K562 (cell line): ENCODE results near the gene CD101. TPM values are rescaled to one million over a fixed set of nuclear protein-coding genes. Genes with fewer than 3 reads are reported as not detected.

Source experiments
- ATAC-seq: fragments of 200-7000 bp; cut with Tn5 transposase; 3 replicates; pipeline ENCODE4 v1.9.1; 2020; ENCODE audit warnings: moderate library complexity
- BruUV-seq: library from RNA; stranded (reverse); fragments of 400-500 nt; replicated peaks from 2 replicates; lab custom pipeline; 2021; lab: Mats Ljungman, UMichigan
- CTCF ChIA-PET: fragments of 300-600 bp; formaldehyde crosslinking; extraction: SDS; loops from one replicate; lab custom pipeline; 2021; ENCODE audit warnings: low intra/inter-chr PET ratio; lab: Yijun Ruan, JAX
- POLR2A ChIA-PET: fragments of 300-600, 350-650 bp; sonication (Branson Sonifier 250); formaldehyde crosslinking; extraction: SDS; loops from one replicate; lab custom pipeline; 2021; ENCODE audit warnings: antibody characterized with exemption, inconsistent platforms; lab: Yijun Ruan, JAX
- DNase-seq, 4 experiments: peaks; one replicate each; pipeline versions ENCODE4 v3.0.0 to v3.0.0-alpha.2; 2011 to 2018; ENCODE audit warnings: low spot score in 3 of 4, mixed read lengths in 3 of 4; ENCODE audit errors: extremely low read depth in 1 of 4
- FAIRE-seq: peaks from 2 replicates; lab custom pipeline; 2011; peaks lifted over from hg19 to GRCh38; lab: Jason Lieb, UNC
- H2AFZ ChIP-seq: 2 replicates; pipeline ENCODE4 v1.6.0; 2011; ENCODE audit warnings: low read depth, low read length, control low read depth, inconsistent platforms
- H3K27ac ChIP-seq: fragments of 200-600 bp; 3 replicates; pipeline ENCODE4 v1.8.0; 2011; ENCODE audit warnings: low read depth, mild to moderate bottlenecking, control low read depth, inconsistent platforms, low read length, moderate library complexity, mixed read lengths; ENCODE audit errors: extremely low read depth
- H3K27me3 ChIP-seq, 2 experiments: fragments of 300-600 bp in 1 of 2; 2 replicates in 1 of 2; 3 replicates in 1 of 2; pipeline versions ENCODE4 v1.6.0 to v1.8.0; 2011; ENCODE audit warnings: inconsistent platforms in 2 of 2, low read length in 2 of 2, mild to moderate bottlenecking in 1 of 2, mixed read lengths in 1 of 2, moderate library complexity in 1 of 2; ENCODE audit not compliant: control insufficient read depth in 2 of 2, insufficient read depth in 2 of 2
- H3K36me3 ChIP-seq: fragments of 300-600 bp; 3 replicates; pipeline ENCODE4 v1.8.0; 2011; ENCODE audit warnings: mild to moderate bottlenecking, low read length, inconsistent platforms; ENCODE audit not compliant: control insufficient read depth, insufficient read depth
- H3K4me1 ChIP-seq, 2 experiments: fragments of 200-600 bp in 1 of 2; replicated peaks in 1 of 2; 2 replicates in 1 of 2; 3 replicates in 1 of 2; pipeline versions ENCODE4 v1.5.1 to v1.8.0; 2011; ENCODE audit warnings: inconsistent platforms in 2 of 2, low read length in 2 of 2, mild to moderate bottlenecking in 1 of 2, mixed read lengths in 1 of 2, moderate library complexity in 1 of 2; ENCODE audit not compliant: control insufficient read depth in 2 of 2, insufficient read depth in 2 of 2
- H3K4me2 ChIP-seq: 2 replicates; pipeline ENCODE4 v1.6.1; 2011; ENCODE audit warnings: low read length, control low read depth, inconsistent platforms, mixed read lengths; ENCODE audit not compliant: insufficient read depth
- H3K4me3 ChIP-seq: fragments of 200-600 bp; sonication (generic), shearing (Covaris generic); 2 replicates; pipeline ENCODE4 v1.5.1; 2016; ENCODE audit warnings: control low read depth, inconsistent platforms
- H3K79me2 ChIP-seq: fragments of 200-600 bp; 3 replicates; pipeline ENCODE4 v1.8.0; 2011; ENCODE audit warnings: low read length, inconsistent platforms; ENCODE audit not compliant: control insufficient read depth, insufficient read depth
- H3K9ac ChIP-seq, 2 experiments: 2 replicates each; pipeline versions ENCODE4 v1.6.0 to v1.6.1; 2011; ENCODE audit warnings: low read depth in 2 of 2, low read length in 2 of 2, control low read depth in 1 of 2, inconsistent platforms in 1 of 2, mild to moderate bottlenecking in 1 of 2, mixed read lengths in 1 of 2; ENCODE audit not compliant: insufficient read depth in 1 of 2
- H3K9me1 ChIP-seq: one replicate; pipeline ENCODE4 v1.6.0; 2011; ENCODE audit warnings: inconsistent platforms, mild to moderate bottlenecking, low read length, moderate library complexity; ENCODE audit not compliant: control insufficient read depth, insufficient read depth
- H3K9me3 ChIP-seq: replicated peaks from 2 replicates; pipeline ENCODE4 v1.5.1; 2011; ENCODE audit warnings: low read depth, low read length, inconsistent platforms; ENCODE audit not compliant: control insufficient read depth, insufficient read depth
- H4K20me1 ChIP-seq: replicated peaks from 2 replicates; pipeline ENCODE4 v1.6.1; 2011; ENCODE audit warnings: low read length, inconsistent platforms, mixed read lengths; ENCODE audit not compliant: control insufficient read depth, insufficient read depth
- GTF2A2 ChIP-seq: IDR thresholded peaks from 2 replicates; pipeline ENCODE4 v1.6.1; 2016; ENCODE audit warnings: mild to moderate bottlenecking, missing genetic modification characterization, missing compliant biosample characterization
- POLR2A ChIP-seq: fragments of 450-650 bp; conservative IDR thresholded peaks from 2 replicates; pipeline ENCODE4 v1.6.1; 2016
- RBM25 ChIP-seq: fragments of 200-400 bp; formaldehyde crosslinking; IDR thresholded peaks from 2 replicates; pipeline ENCODE4 v1.6.1; 2018; ENCODE audit warnings: low read length, low read depth, moderate library complexity; ENCODE audit not compliant: severe bottlenecking
- SAFB2 ChIP-seq: fragments of 200-400 bp; formaldehyde crosslinking; IDR thresholded peaks from 2 replicates; pipeline ENCODE4 v1.6.1; 2018; ENCODE audit warnings: borderline replicate concordance, low read length, low read depth, moderate library complexity; ENCODE audit not compliant: severe bottlenecking
- ZFP1 ChIP-seq: fragments of 450-650 bp; formaldehyde crosslinking; IDR thresholded peaks from 2 replicates; pipeline ENCODE4 v1.4.0; 2020; ENCODE audit warnings: mild to moderate bottlenecking, mixed read lengths
- ZNF436 ChIP-seq: fragments of 250-450, 450-650 bp; sonication (Bioruptor Pico); formaldehyde crosslinking; IDR thresholded peaks from 2 replicates; pipeline ENCODE4 v1.7.0; 2020; ENCODE audit warnings: mild to moderate bottlenecking
- WGBS: fragments of 100-300 bp; shearing (Covaris generic); methylation state at CpG from one replicate; pipeline ENCODE4 v1.1.6; 2016; ENCODE audit warnings: low coverage, mixed read lengths; ENCODE audit not compliant: insufficient coverage; ENCODE audit errors: missing lambda C conversion rate; 5-methylcytosine and 5-hydroxymethylcytosine counted together
- in situ Hi-C: fragments of 300-500 bp; cut with MboI; formaldehyde crosslinking; loops from 4 replicates; pipeline ENCODE4 v1.15.0; 2018; ENCODE audit warnings: inconsistent platforms, mixed read lengths
- intact Hi-C: fragments of 100-400 bp; cut with micrococcal nuclease; formaldehyde crosslinking; loops from 2 replicates; pipeline ENCODE4 v1.14.2; 2022
- polyA plus RNA-seq, 8 experiments: library from polyadenylated mRNA; depleted of rRNA in 4 of 8; stranded (reverse) in 5 of 8; unstranded in 3 of 8; fragments of >200 nt; fragmentation: Nextera tagmentation in 2 of 8; fragmentation: Illumina TruSeq in 1 of 8; extraction: Ambion mirVana in 2 of 8; extraction: Trizol in 1 of 8; gene quantifications; 2 replicates each; pipeline versions ENCODE4 v1.2.1 to v1.2.3, GENCODE V29; 2011 to 2014; ENCODE audit warnings: inconsistent platforms in 1 of 8, missing spikeins in 1 of 8
- total RNA-seq, 7 experiments: library from RNA; depleted of rRNA in 6 of 7; stranded (reverse); fragments of >200 nt in 6 of 7; fragmentation: Illumina TruSeq in 2 of 7; extraction: Trizol in 2 of 7; gene quantifications; 2 replicates each; pipeline versions ENCODE4 v1.2.1 to v1.2.3, GENCODE V29; 2011 to 2021; ENCODE audit warnings: low replicate concordance in 1 of 7
- TF ChIP-seq, protein P1 (sequence below): fragments of 450-650 bp; IDR thresholded peaks from 2 replicates; pipeline ENCODE4 v1.7.1; 2018; ENCODE audit warnings: mild to moderate bottlenecking, low read depth; ENCODE audit not compliant: partially characterized antibody

The CD101 gene
- total and polyA plus RNA-seq, 9 of the 15 experiments (the other 6 are each of a cell fraction or from before 2014, with no cell fraction given), result 0.04 to 1.1 (median 0.20) TPM

DNA sequence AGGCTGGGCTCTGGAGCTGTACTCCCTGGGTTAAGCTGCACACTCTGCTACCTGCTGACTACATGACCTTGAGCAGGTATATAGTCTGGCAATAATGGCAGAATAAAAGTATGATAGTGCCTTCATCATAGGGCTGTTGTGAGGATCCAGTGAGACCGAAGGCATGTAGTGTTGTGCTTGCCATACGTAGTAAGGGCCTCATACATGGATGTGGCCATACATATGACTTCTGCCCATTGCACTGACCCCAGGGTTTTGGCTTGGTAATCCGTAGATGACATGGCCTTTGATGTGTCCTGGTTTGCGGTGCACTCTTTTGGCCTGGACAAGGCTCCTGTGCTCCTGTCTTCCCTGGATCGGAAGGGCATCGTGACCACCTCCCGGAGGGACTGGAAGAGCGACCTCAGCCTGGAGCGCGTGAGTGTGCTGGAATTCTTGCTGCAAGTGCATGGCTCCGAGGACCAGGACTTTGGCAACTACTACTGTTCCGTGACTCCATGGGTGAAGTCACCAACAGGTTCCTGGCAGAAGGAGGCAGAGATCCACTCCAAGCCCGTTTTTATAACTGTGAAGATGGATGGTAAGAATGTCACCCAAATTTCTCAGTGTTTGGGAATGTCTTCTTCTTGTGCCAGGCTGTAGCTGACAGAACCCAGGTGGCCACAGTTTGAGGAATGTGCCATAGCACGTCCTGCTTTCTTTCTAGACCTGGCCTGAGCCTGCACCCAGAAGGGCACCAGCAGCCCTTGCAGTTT lies 17.0 kb upstream of the CD101 start:
- peaks cover 21% of the 10 kb centered on the region; the same call in 2 of the 3 replicates for H3K36me3 ChIP-seq
- H3K9me3 ChIP-seq, result no peaks in the 10 kb centered on the region
- ChIA-PET POLR2A (interaction anchor here (1.2 to 1.3 kb wide), 3 partner anchors 8 to 15 kb away, joined by 3 to 5 read pairs (median 3); no protein-coding TSS in a partner anchor), CTCF (no interaction called here)
- no peak overlapping the region for H3K4me2 ChIP-seq
- 87% methylated on average over 14 of the region's 14 CpGs for WGBS
- FAIRE-seq (no peak), ATAC-seq (no peak), DNase-seq (no peak)
- no peak overlapping the region for H3K4me3 ChIP-seq
- no peaks in the 10 kb centered on the region for H3K27me3 ChIP-seq
- no peak for TF ChIP-seq ZNF436
- no peak for TF ChIP-seq ZFP1 (CRISPR knock-in tag)
- TF ChIP-seq RBM25, result no peak
- no peak for TF ChIP-seq SAFB2
- TF ChIP-seq, protein P1, sequence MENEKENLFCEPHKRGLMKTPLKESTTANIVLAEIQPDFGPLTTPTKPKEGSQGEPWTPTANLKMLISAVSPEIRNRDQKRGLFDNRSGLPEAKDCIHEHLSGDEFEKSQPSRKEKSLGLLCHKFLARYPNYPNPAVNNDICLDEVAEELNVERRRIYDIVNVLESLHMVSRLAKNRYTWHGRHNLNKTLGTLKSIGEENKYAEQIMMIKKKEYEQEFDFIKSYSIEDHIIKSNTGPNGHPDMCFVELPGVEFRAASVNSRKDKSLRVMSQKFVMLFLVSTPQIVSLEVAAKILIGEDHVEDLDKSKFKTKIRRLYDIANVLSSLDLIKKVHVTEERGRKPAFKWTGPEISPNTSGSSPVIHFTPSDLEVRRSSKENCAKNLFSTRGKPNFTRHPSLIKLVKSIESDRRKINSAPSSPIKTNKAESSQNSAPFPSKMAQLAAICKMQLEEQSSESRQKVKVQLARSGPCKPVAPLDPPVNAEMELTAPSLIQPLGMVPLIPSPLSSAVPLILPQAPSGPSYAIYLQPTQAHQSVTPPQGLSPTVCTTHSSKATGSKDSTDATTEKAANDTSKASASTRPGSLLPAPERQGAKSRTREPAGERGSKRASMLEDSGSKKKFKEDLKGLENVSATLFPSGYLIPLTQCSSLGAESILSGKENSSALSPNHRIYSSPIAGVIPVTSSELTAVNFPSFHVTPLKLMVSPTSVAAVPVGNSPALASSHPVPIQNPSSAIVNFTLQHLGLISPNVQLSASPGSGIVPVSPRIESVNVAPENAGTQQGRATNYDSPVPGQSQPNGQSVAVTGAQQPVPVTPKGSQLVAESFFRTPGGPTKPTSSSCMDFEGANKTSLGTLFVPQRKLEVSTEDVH, result no peak
- no peak for TF ChIP-seq POLR2A
- TF ChIP-seq GTF2A2 (tag), result no peak
- no TSS peak for BruUV-seq
- H3K4me1 ChIP-seq, result peaks cover 7 to 13% of the 10 kb centered on the region in 2 experiments
- no peaks in the 10 kb centered on the region for H4K20me1 ChIP-seq
- no peak overlapping the region for H2AFZ ChIP-seq
- no peak overlapping the region for H3K27ac ChIP-seq
- H3K9me1 ChIP-seq, result no peaks in the 10 kb centered on the region
- no peak overlapping the region for H3K9ac ChIP-seq
- in situ Hi-C loops (no loop called here), intact Hi-C loops (no loop called here)
- no peaks in the 10 kb centered on the region for H3K79me2 ChIP-seq
